ENCODE results near the gene ZMIZ1. TPM values are rescaled to one million over a fixed set of nuclear protein-coding genes. Genes with fewer than 3 reads are reported as not detected.

Gene ZMIZ1
- total and polyA plus RNA-seq, 4 donors, result 3.9 to 19.1 (median 9.8) TPM

- TF ChIP-seq EGR1 (IDR thresholded peaks at IDR 0.05; ENCODE audit: low read depth in 2 of 2) (peak in 1 of 2 donors; percentile 25), HNF4G (IDR thresholded peaks at IDR 0.05) (no peak), TAF1 (conservative IDR thresholded peaks at IDR 0.05) (no peak), RAD21 (IDR thresholded peaks at IDR 0.05) (no peak)
Observed at GRCh38 chr10:79335470-79336235, 266.9 kb downstream of the ZMIZ1 start (continued).

GRCh38 chr10:79336276-79336675 lies 267.5 kb downstream of the ZMIZ1 start:
- DNase-seq (ENCODE audit: low spot score), result no peak
- TF ChIP-seq NR2F2 (IDR thresholded peaks at IDR 0.05) (no peak), MAX (IDR thresholded peaks at IDR 0.05) (no peak), GABPA (IDR thresholded peaks at IDR 0.05 in 1 of 2, conservative IDR thresholded peaks at IDR 0.05 in 1 of 2) (no peak), CTCF (IDR thresholded peaks at IDR 0.05; ENCODE audit: low read depth, low read length, missing input control) (no peak), YY1 (IDR thresholded peaks at IDR 0.05) (no peak), REST (IDR thresholded peaks at IDR 0.05) (no peak), RXRA (IDR thresholded peaks at IDR 0.05) (no peak), HNF4G (IDR thresholded peaks at IDR 0.05) (no peak), TAF1 (conservative IDR thresholded peaks at IDR 0.05) (no peak), SP1 (IDR thresholded peaks at IDR 0.05) (no peak), RAD21 (IDR thresholded peaks at IDR 0.05) (no peak), HNF4A (conservative IDR thresholded peaks at IDR 0.05) (no peak)
- no peak overlapping the region for H3K4me3 ChIP-seq (ENCODE audit: low read depth in 1 of 3, low read length in 3 of 3)
- H3K36me3 ChIP-seq (ENCODE audit: control insufficient read depth in 4 of 4, insufficient read depth in 3 of 4, low read depth in 1 of 4, low read length in 3 of 4), result no peaks in the 10 kb centered on the region
- 98% methylated on average over 3 of the region's 3 CpGs for WGBS
- H3K27ac ChIP-seq (ENCODE audit: low read depth in 1 of 2, low read length in 2 of 2), result peak overlapping the region; percentile 9 to 59
- H3K9me3 ChIP-seq (ENCODE audit: control insufficient read depth in 4 of 4, low read length in 3 of 4), result no peaks in the 10 kb centered on the region
- H3K27me3 ChIP-seq (ENCODE audit: control insufficient read depth in 4 of 4, insufficient read depth in 4 of 4, low read length in 3 of 4), result no peaks in the 10 kb centered on the region
- peaks cover 10 to 49% (median 40%) of the 10 kb centered on the region in 4 donors for H3K4me1 ChIP-seq (ENCODE audit: control insufficient read depth in 4 of 4, insufficient read depth in 4 of 4, low read length in 3 of 4)
- H3K9ac ChIP-seq (ENCODE audit: low read depth in 1 of 2, low read length in 2 of 2), result no peak overlapping the region

GRCh38 chr10:79336739-79337138 lies 268.0 kb downstream of the ZMIZ1 start:
- Histone ChIP-seq H3K9me3 (ENCODE audit: control insufficient read depth in 4 of 4, low read length in 3 of 4) (no peaks in the 10 kb centered on the region), H3K36me3 (ENCODE audit: control insufficient read depth in 4 of 4, insufficient read depth in 3 of 4, low read depth in 1 of 4, low read length in 3 of 4) (no peaks in the 10 kb centered on the region), H3K9ac (ENCODE audit: low read depth in 1 of 2, low read length in 2 of 2) (no peak overlapping the region), H3K27me3 (ENCODE audit: control insufficient read depth in 4 of 4, insufficient read depth in 4 of 4, low read length in 3 of 4) (no peaks in the 10 kb centered on the region), H3K4me1 (ENCODE audit: control insufficient read depth in 4 of 4, insufficient read depth in 4 of 4, low read length in 3 of 4) (peaks cover 10 to 50% (median 42%) of the 10 kb centered on the region in 4 donors), H3K27ac (ENCODE audit: low read depth in 1 of 2, low read length in 2 of 2) (no peak overlapping the region), H3K4me3 (ENCODE audit: low read depth in 1 of 3, low read length in 3 of 3) (no peak overlapping the region)
- WGBS, result 80% methylated on average over 7 of the region's 7 CpGs
- no peak for DNase-seq (ENCODE audit: low spot score)
- no peak for TF ChIP-seq RXRA (IDR thresholded peaks at IDR 0.05)
- TF ChIP-seq TAF1 (conservative IDR thresholded peaks at IDR 0.05), result no peak
- TF ChIP-seq GABPA (IDR thresholded peaks at IDR 0.05 in 1 of 2, conservative IDR thresholded peaks at IDR 0.05 in 1 of 2), result no peak
- no peak for TF ChIP-seq JUND (IDR thresholded peaks at IDR 0.05)
- no peak for TF ChIP-seq SP1 (IDR thresholded peaks at IDR 0.05)
- no peak for TF ChIP-seq FOXA2 (IDR thresholded peaks at IDR 0.05)
- TF ChIP-seq RAD21 (IDR thresholded peaks at IDR 0.05), result no peak
- TF ChIP-seq REST (IDR thresholded peaks at IDR 0.05), result no peak
- TF ChIP-seq EGR1 (IDR thresholded peaks at IDR 0.05; ENCODE audit: low read depth in 2 of 2), result no peak
- TF ChIP-seq MAX (IDR thresholded peaks at IDR 0.05), result no peak
- no peak for TF ChIP-seq NR2F2 (IDR thresholded peaks at IDR 0.05)
- TF ChIP-seq FOXA1 (IDR thresholded peaks at IDR 0.05), result no peak
- TF ChIP-seq CTCF (IDR thresholded peaks at IDR 0.05; ENCODE audit: low read depth, low read length, missing input control), result no peak
